Activated CD8-positive, alpha-beta memory T cell treated with anti-CD3 and anti-CD28 coated beads for 36 hours (primary cell): ENCODE data around the gene JAK1. TPM values are rescaled to one million over a fixed set of nuclear protein-coding genes. Genes with fewer than 3 reads are reported as not detected.
"Not testable (repeated sequence)": the region's sequence is repeated elsewhere in the genome, so short reads cannot be mapped to it uniquely, and the experiment has no call there.

Experiments
- CTCF ChIA-PET: fragments of 350-600 bp; sonication (Branson Sonifier 250); formaldehyde crosslinking; loops from one replicate; lab custom pipeline; 2021; ENCODE audit warnings: antibody characterized with exemption; lab: Charles Lee
- POLR2A ChIA-PET: fragments of 350-600 bp; sonication (Branson Sonifier 250); formaldehyde crosslinking; loops from one replicate; lab custom pipeline; 2021; ENCODE audit warnings: antibody characterized with exemption; lab: Charles Lee
- total RNA-seq, 2 experiments: library from RNA; stranded (reverse); gene quantifications; one replicate each; pipeline ENCODE4 v1.2.3, GENCODE V29; 2021

Gene JAK1
- total RNA-seq, 2 experiments from 2014 or later: 85.4 to 87.9 TPM

GRCh38 chr1:64934115-64934877 lies 32.1 kb downstream of the JAK1 start:
- ChIA-PET CTCF (no interaction called here), POLR2A (no interaction called here)

GRCh38 chr1:64933296-64934070 lies 32.9 kb downstream of the JAK1 start:
- ChIA-PET POLR2A (no interaction called here), CTCF (no interaction called here)

GRCh38 chr1:64932962-64933295 lies 33.4 kb downstream of the JAK1 start:
- ChIA-PET CTCF (no interaction called here), POLR2A (no interaction called here)

GRCh38 chr1:64930640-64931039 lies 35.7 kb downstream of the JAK1 start:
- POLR2A ChIA-PET: not testable (repeated sequence)

GRCh38 chr1:64929221-64929620 lies 37.1 kb downstream of the JAK1 start:
- CTCF ChIA-PET: no interaction called here
- POLR2A ChIA-PET: no interaction called here

More at GRCh38 chr1:64930640-64931039, 35.7 kb downstream of the JAK1 start:
- CTCF ChIA-PET: not testable (repeated sequence)

GRCh38 chr1:64928325-64928724 lies 38.0 kb downstream of the JAK1 start:
- POLR2A ChIA-PET: no interaction called here
- CTCF ChIA-PET: interaction anchor here (0.6 kb wide), 1 partner anchor 242 kb away, joined by 3 read pairs; no protein-coding TSS in a partner anchor

GRCh38 chr1:64925594-64925993 lies 40.8 kb downstream of the JAK1 start:
- POLR2A ChIA-PET: no interaction called here

GRCh38 chr1:64923294-64923718 lies 43.0 kb downstream of the JAK1 start:
- CTCF ChIA-PET: interaction anchor here (0.8 to 1.3 kb wide), 3 partner anchors 17 to 32 kb away, joined by 3 to 4 read pairs (median 3); no protein-coding TSS in a partner anchor
- POLR2A ChIA-PET: interaction anchor here (1.0 to 4.0 kb wide), 3 partner anchors 25 to 43 kb away, joined by 3 to 19 read pairs (median 3); partner anchors contain the start of gene JAK1

More at GRCh38 chr1:64925594-64925993, 40.8 kb downstream of the JAK1 start:
- CTCF ChIA-PET: interaction anchor here (0.5 kb wide), 1 partner anchor 1347 kb away, joined by 3 read pairs; no protein-coding TSS in a partner anchor

- POLR2A ChIA-PET: interaction anchor here (1.2 to 4.0 kb wide), 3 partner anchors 27 to 44 kb away, joined by 3 to 19 read pairs (median 4); partner anchors contain the start of gene JAK1
- CTCF ChIA-PET: interaction anchor here (1.0 kb wide), 1 partner anchor 27 kb away, joined by 4 read pairs; no protein-coding TSS in a partner anchor
These were observed 44.0 kb downstream of the JAK1 start for GRCh38 chr1:64922336-64922735.

- ChIA-PET CTCF (interaction anchor here (1.0 kb wide), 1 partner anchor 27 kb away, joined by 4 read pairs; no protein-coding TSS in a partner anchor), POLR2A (interaction anchor here (1.4 to 4.0 kb wide), 2 partner anchors 39 to 44 kb away, joined by 4 to 19 read pairs; partner anchors contain the start of gene JAK1)
These were observed 44.6 kb downstream of the JAK1 start for GRCh38 chr1:64921771-64922170.

GRCh38 chr1:64920941-64921589 lies 45.3 kb downstream of the JAK1 start:
- POLR2A ChIA-PET: interaction anchor here (4.0 kb wide), 1 partner anchor 45 kb away, joined by 19 read pairs; the partner anchor contains the start of gene JAK1
- CTCF ChIA-PET: no interaction called here

GRCh38 chr1:64919120-64919519 lies 47.2 kb downstream of the JAK1 start:
- POLR2A ChIA-PET: not testable (repeated sequence)
- CTCF ChIA-PET: interaction anchor here (0.6 to 1.6 kb wide), 2 partner anchors 25 to 29 kb away, joined by 3 to 4 read pairs; no protein-coding TSS in a partner anchor

GRCh38 chr1:64917907-64918306 lies 48.4 kb downstream of the JAK1 start:
- ChIA-PET POLR2A (no interaction called here), CTCF (interaction anchor here (0.8 kb wide), 1 partner anchor 12 kb away, joined by 3 read pairs; no protein-coding TSS in a partner anchor)

- ChIA-PET POLR2A (no interaction called here), CTCF (interaction anchor here (0.8 kb wide), 1 partner anchor 11 kb away, joined by 3 read pairs; no protein-coding TSS in a partner anchor)
These were observed 49.0 kb downstream of the JAK1 start for GRCh38 chr1:64917328-64917861.

GRCh38 chr1:64915381-64916274 lies 50.7 kb downstream of the JAK1 start:
- ChIA-PET POLR2A (interaction anchor here (0.7 kb wide), 1 partner anchor 96 kb away, joined by 4 read pairs; no protein-coding TSS in a partner anchor), CTCF (interaction anchor here (0.6 kb wide), 1 partner anchor 48 kb away, joined by 3 read pairs; no protein-coding TSS in a partner anchor)

GRCh38 chr1:64913361-64914015 lies 52.9 kb downstream of the JAK1 start:
- ChIA-PET POLR2A (interaction anchor here (0.6 kb wide), 1 partner anchor 34 kb away, joined by 5 read pairs; no protein-coding TSS in a partner anchor), CTCF (no interaction called here)

GRCh38 chr1:64912191-64912590 lies 54.2 kb downstream of the JAK1 start:
- ChIA-PET CTCF (interaction anchor here (0.9 to 1.1 kb wide), 2 partner anchors 19 to 25 kb away, joined by 3 to 4 read pairs; no protein-coding TSS in a partner anchor), POLR2A (no interaction called here)
